Measurements from ENCODE around the gene SMOC2. TPM values are rescaled to one million over a fixed set of nuclear protein-coding genes. Genes with fewer than 3 reads are reported as not detected.

The SMOC2 gene
- polyA plus RNA-seq, 3 donors = not detected

- peaks cover 0 to 3% (median 2%) of the 10 kb centered on the region in 3 donors for H3K27me3 Mint-ChIP-seq (ENCODE audit: low read depth in 3 of 3)
- no peaks in the 10 kb centered on the region for H3K79me2 ChIP-seq (ENCODE audit: insufficient read depth, low read length)
- no peak overlapping the region for H2AFZ ChIP-seq (ENCODE audit: insufficient read depth, low read depth, low read length, poor library complexity, severe bottlenecking)
- no peaks in the 10 kb centered on the region for H3K4me1 ChIP-seq (ENCODE audit: control insufficient read depth in 1 of 2, insufficient read depth in 2 of 2, low read length in 2 of 2)
- 43% methylated on average over 1 of the region's 3 CpGs for WGBS (ENCODE audit: insufficient coverage)
- no peak overlapping the region for H3K4me3 ChIP-seq (replicated peaks in 1 of 3; ENCODE audit: low read depth in 2 of 3, low read length in 3 of 3)
- no peak overlapping the region for H3K4me2 ChIP-seq (replicated peaks; ENCODE audit: extremely low read depth, low read length, poor library complexity, severe bottlenecking)
- no peak overlapping the region for H3K27ac ChIP-seq (ENCODE audit: low read depth in 1 of 2, low read length in 2 of 2)
- H3K27me3 ChIP-seq (ENCODE audit: control insufficient read depth in 2 of 2, insufficient read depth in 2 of 2, low read length in 2 of 2) = no peaks in the 10 kb centered on the region
- intact Hi-C loops (cut with micrococcal nuclease) = no loop called here
- no peak for DNase-seq
- no peaks in the 10 kb centered on the region for H3K36me3 Mint-ChIP-seq
- no peak for TF ChIP-seq CTCF (IDR thresholded peaks at IDR 0.05)
- no peaks in the 10 kb centered on the region for H3K36me3 ChIP-seq (replicated peaks in 1 of 2; ENCODE audit: control insufficient read depth in 1 of 2, insufficient read depth in 2 of 2, low read length in 2 of 2)
- H4K20me1 ChIP-seq (ENCODE audit: insufficient read depth, low read length) = no peaks in the 10 kb centered on the region
- peaks cover 15 to 17% of the 10 kb centered on the region in 2 donors for H3K9me3 ChIP-seq (replicated peaks in 1 of 2; ENCODE audit: control insufficient read depth in 1 of 2, insufficient read depth in 1 of 2, low read length in 2 of 2)
- no peak overlapping the region for H3K9ac ChIP-seq (ENCODE audit: insufficient read depth, low read length, poor library complexity, severe bottlenecking)
- no peak overlapping the region for H3K27ac Mint-ChIP-seq
- peaks cover 2 to 18% (median 9%) of the 10 kb centered on the region in 7 donors for H3K9me3 Mint-ChIP-seq
- H3K4me1 Mint-ChIP-seq = no peaks in the 10 kb centered on the region
- no peak overlapping the region for H3K4me3 Mint-ChIP-seq
Observed at GRCh38 chr6:168632694-168633093, 191.7 kb downstream of the SMOC2 start.

GRCh38 chr6:168634541-168635328 lies 193.8 kb downstream of the SMOC2 start:
- Mint-ChIP-seq H3K4me3 (no peak overlapping the region), H3K27ac (no peak overlapping the region), H3K36me3 (no peaks in the 10 kb centered on the region), H3K4me1 (no peaks in the 10 kb centered on the region), H3K27me3 (ENCODE audit: low read depth in 3 of 3) (peaks cover 0 to 4% (median 2%) of the 10 kb centered on the region in 3 donors), H3K9me3 (peaks cover 2 to 20% (median 10%) of the 10 kb centered on the region in 7 donors)
- no peaks in the 10 kb centered on the region for H3K27me3 ChIP-seq (ENCODE audit: control insufficient read depth in 2 of 2, insufficient read depth in 2 of 2, low read length in 2 of 2)
- H3K27ac ChIP-seq (ENCODE audit: low read depth in 1 of 2, low read length in 2 of 2) = no peak overlapping the region
- no peak overlapping the region for H3K4me3 ChIP-seq (replicated peaks in 1 of 3; ENCODE audit: low read depth in 2 of 3, low read length in 3 of 3)
- H3K9ac ChIP-seq (ENCODE audit: insufficient read depth, low read length, poor library complexity, severe bottlenecking) = no peak overlapping the region
- intact Hi-C loops (cut with micrococcal nuclease) = no loop called here
- no peaks in the 10 kb centered on the region for H3K79me2 ChIP-seq (ENCODE audit: insufficient read depth, low read length)
- no peak for TF ChIP-seq CTCF (IDR thresholded peaks at IDR 0.05)
- no peak overlapping the region for H3K4me2 ChIP-seq (replicated peaks; ENCODE audit: extremely low read depth, low read length, poor library complexity, severe bottlenecking)
- H3K9me3 ChIP-seq (replicated peaks in 1 of 2; ENCODE audit: control insufficient read depth in 1 of 2, insufficient read depth in 1 of 2, low read length in 2 of 2) = peaks cover 15 to 18% of the 10 kb centered on the region in 2 donors
- no peaks in the 10 kb centered on the region for H3K4me1 ChIP-seq (ENCODE audit: control insufficient read depth in 1 of 2, insufficient read depth in 2 of 2, low read length in 2 of 2)
- 87% methylated on average over 3 of the region's 10 CpGs for WGBS (ENCODE audit: insufficient coverage)
- no peak for DNase-seq
- no peaks in the 10 kb centered on the region for H4K20me1 ChIP-seq (ENCODE audit: insufficient read depth, low read length)
- no peaks in the 10 kb centered on the region for H3K36me3 ChIP-seq (replicated peaks in 1 of 2; ENCODE audit: control insufficient read depth in 1 of 2, insufficient read depth in 2 of 2, low read length in 2 of 2)
- H2AFZ ChIP-seq (ENCODE audit: insufficient read depth, low read depth, low read length, poor library complexity, severe bottlenecking) = no peak overlapping the region

Data from CD14-positive monocyte (primary cell).